GM18526 (cell line): Measurements from ENCODE around the gene GSC2.

Experiments used
- POLR2A ChIP-seq: IDR thresholded peaks from 3 replicates; pipeline ENCODE4 v1.6.1; 2011; ENCODE audit not compliant: insufficient read length; ENCODE audit errors: extremely low read depth

GSC2 gene

GRCh38 chr22:19122143-19122751 lies 27.8 kb downstream of the GSC2 start, which contains the start of gene DGCR2:
Gene DGCR2 (minus strand): TSS chr22:19122412. CDS start chr22:19122206, 206 bp downstream.
- peak; percentile 82 for TF ChIP-seq POLR2A

- TF ChIP-seq POLR2A: peak; percentile 2
Measured at GRCh38 chr22:19121631-19122142, 28.4 kb downstream of the GSC2 start.

- TF ChIP-seq POLR2A: peak; percentile 4
Measured at GRCh38 chr22:19120829-19121630, 29.1 kb downstream of the GSC2 start.

- TF ChIP-seq POLR2A: no peak
Measured at GRCh38 chr22:19119949-19120348, 30.1 kb downstream of the GSC2 start.

- TF ChIP-seq POLR2A: no peak
Measured at GRCh38 chr22:19118329-19118880, 31.7 kb downstream of the GSC2 start.

- no peak for TF ChIP-seq POLR2A
Measured at GRCh38 chr22:19117111-19117512, 33.0 kb downstream of the GSC2 start.

GRCh38 chr22:19115628-19116027 lies 34.5 kb downstream of the GSC2 start:
- no peak for TF ChIP-seq POLR2A

GRCh38 chr22:19114984-19115552 lies 35.0 kb downstream of the GSC2 start:
- no peak for TF ChIP-seq POLR2A

- no peak for TF ChIP-seq POLR2A
Measured at GRCh38 chr22:19113429-19113828, 36.7 kb downstream of the GSC2 start.

GRCh38 chr22:19111584-19111983 lies 38.5 kb downstream of the GSC2 start:
- no peak for TF ChIP-seq POLR2A

- no peak for TF ChIP-seq POLR2A
Measured at GRCh38 chr22:19111140-19111539, 39.0 kb downstream of the GSC2 start.

- no peak for TF ChIP-seq POLR2A
Measured at GRCh38 chr22:19110646-19111045, 39.4 kb downstream of the GSC2 start.

GRCh38 chr22:19110064-19110458 lies 40.0 kb downstream of the GSC2 start:
- TF ChIP-seq POLR2A: no peak

- no peak for TF ChIP-seq POLR2A
Measured at GRCh38 chr22:19109198-19110063, 40.7 kb downstream of the GSC2 start.

- no peak for TF ChIP-seq POLR2A
Measured at GRCh38 chr22:19108807-19109197, 41.3 kb downstream of the GSC2 start.
